ENCODE data around the gene DUSP5. TPM values are rescaled to one million over a fixed set of nuclear protein-coding genes. Genes with fewer than 3 reads are reported as not detected.

Gene DUSP5
- total RNA-seq, 1 experiment from 2014 or later, result 106 TPM

GRCh38 chr10:110474017-110474416 lies 23.7 kb upstream of the DUSP5 start:
- no TSS peak for BruUV-seq (replicated peaks)
- POLR2A ChIA-PET, result interaction anchor here (0.9 kb wide), 1 partner anchor 18 kb away, joined by 4 read pairs; no protein-coding TSS in a partner anchor
- no peaks in the 10 kb centered on the region for H3K4me1 Mint-ChIP-seq (ENCODE audit: insufficient read depth, unreplicated experiment)
- H3K4me3 Mint-ChIP-seq (ENCODE audit: unreplicated experiment), result no peak overlapping the region
- no peaks in the 10 kb centered on the region for H3K27me3 Mint-ChIP-seq (ENCODE audit: insufficient read depth, unreplicated experiment)
- no peak for TF ChIP-seq CTCF (IDR thresholded peaks at IDR 0.05; ENCODE audit: unreplicated experiment)
- intact Hi-C loops (cut with micrococcal nuclease), result no loop called here
- DNase-seq (ENCODE audit: unreplicated experiment), result no peak
- H3K27ac Mint-ChIP-seq (ENCODE audit: low read depth, unreplicated experiment), result no peak overlapping the region
- CTCF ChIA-PET, result interaction anchor here (1.3 kb wide), 1 partner anchor 9 kb away, joined by 3 read pairs; no protein-coding TSS in a partner anchor
- H3K9me3 Mint-ChIP-seq (ENCODE audit: unreplicated experiment), result no peaks in the 10 kb centered on the region
- H3K36me3 Mint-ChIP-seq (ENCODE audit: insufficient read depth, unreplicated experiment), result peaks cover 5% of the 10 kb centered on the region

GRCh38 chr10:110474826-110475225 lies 22.9 kb upstream of the DUSP5 start:
- H3K9me3 Mint-ChIP-seq (ENCODE audit: unreplicated experiment), result no peaks in the 10 kb centered on the region

GRCh38 chr10:110475722-110476515 lies 21.8 kb upstream of the DUSP5 start:
- no peak for DNase-seq (ENCODE audit: unreplicated experiment)
- H3K27me3 Mint-ChIP-seq (ENCODE audit: insufficient read depth, unreplicated experiment), result no peaks in the 10 kb centered on the region
- CTCF ChIA-PET, result interaction anchor here (0.6 kb wide), 1 partner anchor 44 kb away, joined by 4 read pairs; no protein-coding TSS in a partner anchor
- H3K4me1 Mint-ChIP-seq (ENCODE audit: insufficient read depth, unreplicated experiment), result no peaks in the 10 kb centered on the region
- H3K27ac Mint-ChIP-seq (ENCODE audit: low read depth, unreplicated experiment), result no peak overlapping the region
- H3K36me3 Mint-ChIP-seq (ENCODE audit: insufficient read depth, unreplicated experiment), result peaks cover 5% of the 10 kb centered on the region
- BruUV-seq (replicated peaks), result no TSS peak
- intact Hi-C loops (cut with micrococcal nuclease), result no loop called here
- H3K4me3 Mint-ChIP-seq (ENCODE audit: unreplicated experiment), result no peak overlapping the region
- POLR2A ChIA-PET, result no interaction called here
- H3K9me3 Mint-ChIP-seq (ENCODE audit: unreplicated experiment), result no peaks in the 10 kb centered on the region
- TF ChIP-seq CTCF (IDR thresholded peaks at IDR 0.05; ENCODE audit: unreplicated experiment), result no peak

More at GRCh38 chr10:110474826-110475225, 22.9 kb upstream of the DUSP5 start:
- CTCF ChIA-PET, result interaction anchor here (0.6 kb wide), 1 partner anchor 43 kb away, joined by 4 read pairs; no protein-coding TSS in a partner anchor
- no peak overlapping the region for H3K4me3 Mint-ChIP-seq (ENCODE audit: unreplicated experiment)
- no TSS peak for BruUV-seq (replicated peaks)
- peaks cover 5% of the 10 kb centered on the region for H3K36me3 Mint-ChIP-seq (ENCODE audit: insufficient read depth, unreplicated experiment)
- no peak for TF ChIP-seq CTCF (IDR thresholded peaks at IDR 0.05; ENCODE audit: unreplicated experiment)
- H3K27me3 Mint-ChIP-seq (ENCODE audit: insufficient read depth, unreplicated experiment), result no peaks in the 10 kb centered on the region
- no peak for DNase-seq (ENCODE audit: unreplicated experiment)
- intact Hi-C loops (cut with micrococcal nuclease), result no loop called here
- H3K27ac Mint-ChIP-seq (ENCODE audit: low read depth, unreplicated experiment), result no peak overlapping the region
- POLR2A ChIA-PET, result no interaction called here
- no peaks in the 10 kb centered on the region for H3K4me1 Mint-ChIP-seq (ENCODE audit: insufficient read depth, unreplicated experiment)

- Mint-ChIP-seq H3K9me3 (ENCODE audit: unreplicated experiment) (no peaks in the 10 kb centered on the region), H3K4me3 (ENCODE audit: unreplicated experiment) (no peak overlapping the region), H3K27me3 (ENCODE audit: insufficient read depth, unreplicated experiment) (no peaks in the 10 kb centered on the region), H3K27ac (ENCODE audit: low read depth, unreplicated experiment) (no peak overlapping the region), H3K4me1 (ENCODE audit: insufficient read depth, unreplicated experiment) (peaks cover 11% of the 10 kb centered on the region), H3K36me3 (ENCODE audit: insufficient read depth, unreplicated experiment) (peaks cover 5% of the 10 kb centered on the region)
- TF ChIP-seq CTCF (IDR thresholded peaks at IDR 0.05; ENCODE audit: unreplicated experiment), result no peak
- ChIA-PET CTCF (interaction anchor here (0.6 to 1.3 kb wide), 3 partner anchors 10 to 39 kb away, joined by 3 to 5 read pairs (median 4); no protein-coding TSS in a partner anchor), POLR2A (interaction anchor here (0.6 to 1.4 kb wide), 3 partner anchors 17 to 72 kb away, joined by 4 read pairs; partner anchors contain the start of gene DUSP5)
- DNase-seq (ENCODE audit: unreplicated experiment), result peak; percentile 33
- intact Hi-C loops (cut with micrococcal nuclease), result no loop called here
- no TSS peak for BruUV-seq (replicated peaks)
Measured at GRCh38 chr10:110479710-110480109, 18.0 kb upstream of the DUSP5 start.
